HFFc6 (cell line): ENCODE data around the gene THTPA. TPM values are rescaled to one million over a fixed set of nuclear protein-coding genes. Genes with fewer than 3 reads are reported as not detected.
A peak's percentile ranks its signal among the peaks of the same experiment; 100 is the strongest.

Source experiments
- DNase-seq: peaks from one replicate; pipeline ENCODE4 v3.0.0-alpha.2; 2018
- H3K27ac Mint-ChIP-seq: 2 replicates; pipeline ENCODE4 v1.8.0; 2020; ENCODE audit warnings: mild to moderate bottlenecking, mixed read lengths
- H3K27me3 Mint-ChIP-seq: 2 replicates; pipeline ENCODE4 v1.8.0; 2021; ENCODE audit warnings: mild to moderate bottlenecking, moderate library complexity, mixed read lengths; ENCODE audit not compliant: insufficient read depth
- H3K36me3 Mint-ChIP-seq: 2 replicates; pipeline ENCODE4 v1.8.0; 2021; ENCODE audit warnings: low read depth, mixed read lengths
- H3K4me1 Mint-ChIP-seq: 2 replicates; pipeline ENCODE4 v1.8.0; 2020; ENCODE audit warnings: low read depth, mixed read lengths
- H3K4me3 Mint-ChIP-seq: 2 replicates; pipeline ENCODE4 v1.8.0; 2020; ENCODE audit warnings: mild to moderate bottlenecking, moderate library complexity, mixed read lengths
- H3K9me3 Mint-ChIP-seq: 2 replicates; pipeline ENCODE4 v1.8.0; 2020; ENCODE audit warnings: mild to moderate bottlenecking, mixed read lengths
- total RNA-seq, 6 experiments: library from RNA; stranded (reverse); fragmentation: NEBNext Ultra II Directional; extraction: Animal tissue kit (Norgen Biotek cat#: 25700); gene quantifications; 2 replicates in 1 of 6; 3 replicates in 5 of 6; pipeline ENCODE4 v1.2.3, GENCODE V29; 2021
- TF ChIP-seq, protein P1 (sequence below): fragments of 200-600 bp; sonication (generic); IDR thresholded peaks from 2 replicates; pipeline ENCODE4 v1.5.0; 2021; ENCODE audit warnings: antibody characterized with exemption, mild to moderate bottlenecking

THTPA gene
- total RNA-seq, 6 experiments from 2014 or later, result 10.4 to 14.1 (median 11.0) TPM

- Mint-ChIP-seq H3K36me3 (no peaks in the 10 kb centered on the region), H3K9me3 (no peaks in the 10 kb centered on the region), H3K27ac (no peak overlapping the region; the same call in 1 of the 2 replicates), H3K4me3 (no peak overlapping the region), H3K27me3 (peaks cover 1% of the 10 kb centered on the region; the same call in 1 of the 2 replicates), H3K4me1 (peaks cover 6% of the 10 kb centered on the region)
- DNase-seq, result no peak
- TF ChIP-seq, protein P1, sequence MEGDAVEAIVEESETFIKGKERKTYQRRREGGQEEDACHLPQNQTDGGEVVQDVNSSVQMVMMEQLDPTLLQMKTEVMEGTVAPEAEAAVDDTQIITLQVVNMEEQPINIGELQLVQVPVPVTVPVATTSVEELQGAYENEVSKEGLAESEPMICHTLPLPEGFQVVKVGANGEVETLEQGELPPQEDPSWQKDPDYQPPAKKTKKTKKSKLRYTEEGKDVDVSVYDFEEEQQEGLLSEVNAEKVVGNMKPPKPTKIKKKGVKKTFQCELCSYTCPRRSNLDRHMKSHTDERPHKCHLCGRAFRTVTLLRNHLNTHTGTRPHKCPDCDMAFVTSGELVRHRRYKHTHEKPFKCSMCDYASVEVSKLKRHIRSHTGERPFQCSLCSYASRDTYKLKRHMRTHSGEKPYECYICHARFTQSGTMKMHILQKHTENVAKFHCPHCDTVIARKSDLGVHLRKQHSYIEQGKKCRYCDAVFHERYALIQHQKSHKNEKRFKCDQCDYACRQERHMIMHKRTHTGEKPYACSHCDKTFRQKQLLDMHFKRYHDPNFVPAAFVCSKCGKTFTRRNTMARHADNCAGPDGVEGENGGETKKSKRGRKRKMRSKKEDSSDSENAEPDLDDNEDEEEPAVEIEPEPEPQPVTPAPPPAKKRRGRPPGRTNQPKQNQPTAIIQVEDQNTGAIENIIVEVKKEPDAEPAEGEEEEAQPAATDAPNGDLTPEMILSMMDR, result no peak
These were observed 5.2 kb upstream of the THTPA start for GRCh38 chr14:23550812-23551265.

DNA sequence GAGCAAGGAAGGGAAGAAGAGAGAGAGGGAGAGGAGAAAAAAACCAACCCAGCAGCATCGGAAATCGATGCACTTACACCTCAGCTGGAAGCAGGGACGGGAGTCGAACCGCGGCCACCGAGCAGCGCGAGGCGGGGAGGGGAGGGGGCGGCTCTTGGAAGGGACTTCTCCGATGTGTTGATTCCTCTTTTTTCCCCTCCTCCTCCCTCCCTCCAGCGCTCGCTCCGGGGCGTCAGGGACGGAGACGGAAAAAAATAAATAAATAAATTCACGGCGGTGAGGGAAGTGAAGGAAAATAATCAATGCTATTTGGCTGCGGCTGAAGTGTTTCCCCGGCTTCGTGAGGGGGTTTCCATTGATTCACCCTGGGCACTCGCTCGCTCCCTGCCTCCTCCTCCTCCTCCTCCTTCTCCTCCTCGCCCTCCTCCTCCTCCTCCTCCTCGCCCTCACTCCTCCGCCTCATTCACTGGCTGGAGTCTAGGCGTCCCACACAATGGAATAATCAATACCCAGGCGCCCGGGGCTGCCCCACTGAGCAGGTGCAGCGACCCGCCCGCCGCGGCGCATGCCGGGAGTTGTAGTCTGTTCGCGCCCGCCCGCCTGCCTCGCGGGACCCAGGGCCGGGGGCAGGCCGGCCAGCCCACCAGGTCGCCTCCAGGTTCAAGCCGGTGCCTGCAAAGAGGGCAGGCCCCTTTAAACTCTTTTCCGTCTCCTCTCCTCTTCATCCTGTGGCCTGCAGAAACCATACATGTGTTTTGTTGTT is 4.6 kb upstream of the THTPA start, which contains the start of gene ZFHX2:
Gene ZFHX2 (minus strand): TSS at position 500 of the 763 bp plus-strand sequence. CDS start 16,440 bp downstream, outside the sequence.
- DNase-seq, result peak; percentile 26
- peaks cover 10% of the 10 kb centered on the region for H3K4me1 Mint-ChIP-seq
- H3K9me3 Mint-ChIP-seq, result no peaks in the 10 kb centered on the region
- no peaks in the 10 kb centered on the region for H3K36me3 Mint-ChIP-seq
- H3K27ac Mint-ChIP-seq, result no peak within 1 kb of the TSS; the same call in 1 of the 2 replicates
- no peak within 1 kb of the TSS for H3K4me3 Mint-ChIP-seq
- TF ChIP-seq, protein P1, result no peak
- peaks cover 2% of the 10 kb centered on the region; the same call in 1 of the 2 replicates for H3K27me3 Mint-ChIP-seq

DNA sequence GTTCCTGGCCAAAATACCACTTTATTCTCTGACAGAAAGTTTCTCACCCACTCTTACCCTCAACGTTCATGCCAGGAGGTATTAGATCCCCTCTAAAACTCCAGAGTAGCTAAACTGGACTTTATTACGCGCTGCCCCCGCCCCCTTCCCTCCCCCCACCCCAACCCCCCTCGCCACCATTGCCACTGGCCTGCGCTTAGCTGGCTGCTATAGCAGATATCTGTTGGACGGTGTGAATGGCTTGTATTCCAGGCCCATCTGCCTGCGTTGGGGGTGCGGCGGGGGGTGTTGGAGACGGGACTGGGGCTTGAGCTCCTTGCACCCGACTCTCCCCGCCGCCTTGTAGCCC is 564 bp upstream of the THTPA start:
- Mint-ChIP-seq H3K36me3 (peaks cover 4% of the 10 kb centered on the region; the same call in 1 of the 2 replicates), H3K27ac (peak overlapping the region; percentile 95), H3K4me1 (peaks cover 30% of the 10 kb centered on the region), H3K4me3 (peak overlapping the region; percentile 99), H3K27me3 (peaks cover 2% of the 10 kb centered on the region; the same call in 1 of the 2 replicates), H3K9me3 (no peaks in the 10 kb centered on the region)
- TF ChIP-seq, protein P1, result no peak
- DNase-seq, result no peak

- Mint-ChIP-seq H3K27ac (peak overlapping the region; percentile 95), H3K27me3 (peaks cover 2% of the 10 kb centered on the region; the same call in 1 of the 2 replicates), H3K9me3 (no peaks in the 10 kb centered on the region), H3K36me3 (peaks cover 4% of the 10 kb centered on the region; the same call in 1 of the 2 replicates), H3K4me1 (peaks cover 30% of the 10 kb centered on the region), H3K4me3 (peak overlapping the region; percentile 99)
- no peak for DNase-seq
- TF ChIP-seq, protein P1, result no peak
These were observed 799 bp downstream of the THTPA start for GRCh38 chr14:23556700-23557440.

- Mint-ChIP-seq H3K36me3 (peaks cover 4% of the 10 kb centered on the region; the same call in 1 of the 2 replicates), H3K4me3 (peak overlapping the region; percentile 99), H3K9me3 (no peaks in the 10 kb centered on the region), H3K27ac (peak overlapping the region; percentile 42; the same call in 1 of the 2 replicates), H3K4me1 (peaks cover 30% of the 10 kb centered on the region), H3K27me3 (peaks cover 2% of the 10 kb centered on the region; the same call in 1 of the 2 replicates)
- no peak for DNase-seq
- TF ChIP-seq, protein P1, result no peak
These were observed 1.4 kb downstream of the THTPA start for GRCh38 chr14:23557521-23557920.
